Fibroblast of pulmonary artery (primary cell): Measurements from ENCODE around the gene USP36.

Experiments
- DNase-seq: peaks from one replicate; pipeline ENCODE4 v3.0.0-alpha.2; 2010; ENCODE audit warnings: low read depth
- H3K4me3 ChIP-seq: replicated peaks from 2 replicates; pipeline ENCODE4 v1.5.1; 2011; ENCODE audit warnings: low read depth, mild to moderate bottlenecking, control low read depth, low read length, moderate library complexity
- CTCF ChIP-seq: IDR thresholded peaks from 2 replicates; pipeline ENCODE4 v1.5.1; 2011; ENCODE audit warnings: mild to moderate bottlenecking, control low read depth, low read length, inconsistent platforms; ENCODE audit errors: missing control alignments

USP36 gene

GRCh38 chr17:78821961-78822360 lies 18.7 kb downstream of the USP36 start:
- no peak for DNase-seq
- no peak for TF ChIP-seq CTCF
- no peak overlapping the region for H3K4me3 ChIP-seq

- DNase-seq = no peak
- H3K4me3 ChIP-seq = no peak overlapping the region
- TF ChIP-seq CTCF = no peak
Measured at GRCh38 chr17:78820841-78821240, 19.8 kb downstream of the USP36 start.

GRCh38 chr17:78819806-78820792 lies 20.5 kb downstream of the USP36 start:
- H3K4me3 ChIP-seq = no peak overlapping the region
- DNase-seq = no peak
- no peak for TF ChIP-seq CTCF

GRCh38 chr17:78819402-78819801 lies 21.2 kb downstream of the USP36 start:
- TF ChIP-seq CTCF = no peak
- no peak for DNase-seq
- H3K4me3 ChIP-seq = no peak overlapping the region

GRCh38 chr17:78818932-78819331 lies 21.7 kb downstream of the USP36 start:
- TF ChIP-seq CTCF = no peak
- no peak for DNase-seq
- no peak overlapping the region for H3K4me3 ChIP-seq

- H3K4me3 ChIP-seq = no peak overlapping the region
- TF ChIP-seq CTCF = no peak
- no peak for DNase-seq
Measured at GRCh38 chr17:78818152-78818846, 22.3 kb downstream of the USP36 start.
